ENCODE results near the gene JUNB.

Gene JUNB

DNA sequence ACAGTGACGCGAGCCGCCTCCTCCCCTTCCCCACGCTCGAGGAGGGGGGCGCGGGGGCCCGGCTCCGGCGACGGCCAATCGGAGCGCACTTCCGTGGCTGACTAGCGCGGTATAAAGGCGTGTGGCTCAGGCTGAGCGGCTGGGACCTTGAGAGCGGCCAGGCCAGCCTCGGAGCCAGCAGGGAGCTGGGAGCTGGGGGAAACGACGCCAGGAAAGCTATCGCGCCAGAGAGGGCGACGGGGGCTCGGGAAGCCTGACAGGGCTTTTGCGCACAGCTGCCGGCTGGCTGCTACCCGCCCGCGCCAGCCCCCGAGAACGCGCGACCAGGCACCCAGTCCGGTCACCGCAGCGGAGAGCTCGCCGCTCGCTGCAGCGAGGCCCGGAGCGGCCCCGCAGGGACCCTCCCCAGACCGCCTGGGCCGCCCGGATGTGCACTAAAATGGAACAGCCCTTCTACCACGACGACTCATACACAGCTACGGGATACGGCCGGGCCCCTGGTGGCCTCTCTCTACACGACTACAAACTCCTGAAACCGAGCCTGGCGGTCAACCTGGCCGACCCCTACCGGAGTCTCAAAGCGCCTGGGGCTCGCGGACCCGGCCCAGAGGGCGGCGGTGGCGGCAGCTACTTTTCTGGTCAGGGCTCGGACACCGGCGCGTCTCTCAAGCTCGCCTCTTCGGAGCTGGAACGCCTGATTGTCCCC lies at the start of gene JUNB:
TSS of gene JUNB (plus strand) at position 142 of the 706 bp plus-strand sequence. CDS start at position 428, 286 bp downstream.
- peaks cover 8% of the 10 kb centered on the region for H3K36me3 ChIP-seq
- H3K9me3 ChIP-seq, result no peaks in the 10 kb centered on the region
- TF ChIP-seq, protein P1, sequence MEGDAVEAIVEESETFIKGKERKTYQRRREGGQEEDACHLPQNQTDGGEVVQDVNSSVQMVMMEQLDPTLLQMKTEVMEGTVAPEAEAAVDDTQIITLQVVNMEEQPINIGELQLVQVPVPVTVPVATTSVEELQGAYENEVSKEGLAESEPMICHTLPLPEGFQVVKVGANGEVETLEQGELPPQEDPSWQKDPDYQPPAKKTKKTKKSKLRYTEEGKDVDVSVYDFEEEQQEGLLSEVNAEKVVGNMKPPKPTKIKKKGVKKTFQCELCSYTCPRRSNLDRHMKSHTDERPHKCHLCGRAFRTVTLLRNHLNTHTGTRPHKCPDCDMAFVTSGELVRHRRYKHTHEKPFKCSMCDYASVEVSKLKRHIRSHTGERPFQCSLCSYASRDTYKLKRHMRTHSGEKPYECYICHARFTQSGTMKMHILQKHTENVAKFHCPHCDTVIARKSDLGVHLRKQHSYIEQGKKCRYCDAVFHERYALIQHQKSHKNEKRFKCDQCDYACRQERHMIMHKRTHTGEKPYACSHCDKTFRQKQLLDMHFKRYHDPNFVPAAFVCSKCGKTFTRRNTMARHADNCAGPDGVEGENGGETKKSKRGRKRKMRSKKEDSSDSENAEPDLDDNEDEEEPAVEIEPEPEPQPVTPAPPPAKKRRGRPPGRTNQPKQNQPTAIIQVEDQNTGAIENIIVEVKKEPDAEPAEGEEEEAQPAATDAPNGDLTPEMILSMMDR (IDR thresholded peaks at IDR 0.05), result peak; percentile 51
- H3K27ac ChIP-seq, result peak within 1 kb of the TSS; percentile 100
- H3K4me1 ChIP-seq (ENCODE audit: control insufficient read depth in 1 of 2, insufficient read depth in 1 of 2, low read depth in 1 of 2, low read length in 1 of 2), result peaks cover 47 to 61% of the 10 kb centered on the region in 2 experiments
- peak within 1 kb of the TSS; percentile 87 to 99 for H3K4me3 ChIP-seq (ENCODE audit: low read depth in 1 of 2, low read length in 1 of 2)
- no peaks in the 10 kb centered on the region for H3K27me3 ChIP-seq

DNA sequence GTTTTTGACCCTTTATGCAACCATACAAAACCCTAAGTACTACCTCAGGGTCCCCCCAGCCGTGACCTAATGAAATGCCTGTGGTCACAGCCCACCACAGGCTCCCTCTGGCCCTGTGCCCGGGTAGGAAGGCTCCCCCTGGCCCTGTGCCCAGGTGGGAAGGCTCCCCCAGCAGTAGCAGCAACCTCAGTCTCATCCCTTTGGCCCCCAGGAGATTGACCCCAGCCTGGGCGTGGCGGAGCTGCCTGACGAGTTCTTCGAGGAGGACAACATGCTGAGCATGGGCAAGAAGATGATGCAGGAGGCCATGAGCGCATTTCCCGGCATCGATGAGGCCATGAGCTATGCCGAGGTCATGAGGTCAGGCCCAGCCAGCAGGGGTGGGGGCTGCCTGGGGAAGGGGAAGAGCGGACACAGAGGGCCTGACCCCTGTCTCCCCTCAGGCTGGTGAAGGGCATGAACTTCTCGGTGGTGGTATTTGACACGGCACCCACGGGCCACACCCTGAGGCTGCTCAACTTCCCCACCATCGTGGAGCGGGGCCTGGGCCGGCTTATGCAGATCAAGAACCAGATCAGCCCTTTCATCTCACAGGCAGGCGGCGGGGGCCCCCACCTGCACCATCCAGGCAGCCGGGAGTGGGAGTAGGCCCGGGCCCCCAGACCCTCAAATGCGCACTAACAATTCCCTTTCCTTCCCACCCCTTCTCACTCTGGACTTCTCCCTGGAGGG lies 46.0 kb upstream of the JUNB start:
- no peak overlapping the region for H3K4me3 ChIP-seq (ENCODE audit: low read depth in 1 of 2, low read length in 1 of 2)
- TF ChIP-seq, protein P1 (IDR thresholded peaks at IDR 0.05), result no peak
- H3K4me1 ChIP-seq (ENCODE audit: control insufficient read depth in 1 of 2, insufficient read depth in 1 of 2, low read depth in 1 of 2, low read length in 1 of 2), result no peaks in the 10 kb centered on the region
- H3K9me3 ChIP-seq, result no peaks in the 10 kb centered on the region
- H3K36me3 ChIP-seq, result peaks cover 45% of the 10 kb centered on the region
- no peak overlapping the region for H3K27ac ChIP-seq
- H3K27me3 ChIP-seq, result peaks cover 12% of the 10 kb centered on the region

DNA sequence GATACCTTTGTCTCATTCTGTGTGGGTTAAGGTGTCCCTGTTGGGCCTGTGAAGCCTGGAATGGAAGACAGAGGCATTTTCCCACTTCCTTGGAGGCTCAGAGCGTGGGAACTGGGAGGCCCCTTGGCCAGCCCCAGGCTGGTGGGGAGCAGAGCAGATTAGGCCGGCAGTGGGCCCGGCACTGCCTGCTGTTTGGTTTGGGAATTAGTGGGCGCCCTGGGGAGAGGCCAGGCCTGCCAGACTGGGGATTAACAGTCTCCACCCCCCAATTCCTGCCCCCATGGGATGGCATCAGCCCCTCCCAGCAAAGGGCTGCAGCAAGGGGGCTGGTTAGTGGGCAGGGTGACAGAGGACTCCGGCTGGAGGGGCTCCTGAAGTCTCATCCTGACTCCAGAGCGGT lies 42.8 kb upstream of the JUNB start:
- no peaks in the 10 kb centered on the region for H3K9me3 ChIP-seq
- no peak overlapping the region for H3K27ac ChIP-seq
- H3K36me3 ChIP-seq, result peaks cover 40% of the 10 kb centered on the region
- H3K4me3 ChIP-seq (ENCODE audit: low read depth in 1 of 2, low read length in 1 of 2), result no peak overlapping the region
- TF ChIP-seq, protein P1 (IDR thresholded peaks at IDR 0.05), result no peak
- peaks cover 43% of the 10 kb centered on the region for H3K27me3 ChIP-seq
- no peaks in the 10 kb centered on the region for H3K4me1 ChIP-seq (ENCODE audit: control insufficient read depth in 1 of 2, insufficient read depth in 1 of 2, low read depth in 1 of 2, low read length in 1 of 2)

DNA sequence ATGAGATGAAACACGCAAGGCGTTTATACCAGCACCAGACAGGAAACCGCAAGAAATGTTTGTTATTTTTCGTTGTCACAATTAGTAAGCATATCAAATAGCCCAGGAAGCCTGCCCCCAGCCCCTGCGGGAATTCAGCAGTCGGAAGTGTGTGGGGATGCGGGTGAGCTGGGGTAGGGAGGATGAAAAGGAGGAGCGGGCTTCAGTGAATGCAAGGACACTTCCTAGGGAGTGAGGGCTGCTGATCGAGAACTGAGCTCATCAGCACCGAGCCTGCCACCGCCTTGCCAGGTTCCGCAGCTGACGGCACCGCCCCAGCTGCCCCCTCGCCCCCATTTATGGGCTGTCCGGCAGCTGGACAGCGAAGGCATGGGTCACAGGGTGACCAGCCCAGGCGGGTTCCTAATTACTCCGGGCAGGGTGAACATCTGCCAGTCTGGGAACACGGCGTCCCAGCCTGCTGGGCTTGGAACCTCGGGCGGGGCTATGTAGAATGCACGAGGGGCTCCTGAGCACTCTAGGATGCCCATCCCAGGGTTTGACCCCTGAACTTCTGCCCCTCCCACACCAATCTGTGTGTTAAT lies 41.3 kb upstream of the JUNB start:
- H3K27ac ChIP-seq, result no peak overlapping the region
- H3K9me3 ChIP-seq, result no peaks in the 10 kb centered on the region
- H3K4me1 ChIP-seq (ENCODE audit: control insufficient read depth in 1 of 2, insufficient read depth in 1 of 2, low read depth in 1 of 2, low read length in 1 of 2), result no peaks in the 10 kb centered on the region
- H3K4me3 ChIP-seq (ENCODE audit: low read depth in 1 of 2, low read length in 1 of 2), result no peak overlapping the region
- peaks cover 57% of the 10 kb centered on the region for H3K27me3 ChIP-seq
- peaks cover 31% of the 10 kb centered on the region for H3K36me3 ChIP-seq
- TF ChIP-seq, protein P1 (IDR thresholded peaks at IDR 0.05), result no peak

DNA sequence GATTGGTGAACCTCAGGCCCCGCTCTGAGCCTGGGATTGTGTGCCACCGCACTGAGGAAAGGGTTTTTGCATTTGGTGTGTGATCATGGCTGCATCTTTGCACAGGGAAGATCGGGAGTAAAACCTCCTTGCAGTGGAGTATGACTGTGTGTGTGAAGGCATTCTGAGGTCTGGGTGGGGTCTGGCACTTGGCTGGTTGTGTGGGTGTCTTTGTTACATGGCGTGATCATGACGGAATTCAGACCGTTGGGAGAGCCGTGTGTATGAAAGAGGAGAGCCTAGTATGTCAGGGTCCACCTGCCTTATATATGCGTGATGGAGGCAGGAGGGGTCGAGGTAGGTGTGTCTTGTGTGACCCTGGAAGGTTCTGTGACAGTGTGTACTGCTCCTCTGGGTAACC lies 40.4 kb upstream of the JUNB start:
- TF ChIP-seq, protein P1 (IDR thresholded peaks at IDR 0.05), result no peak
- Histone ChIP-seq H3K4me3 (ENCODE audit: low read depth in 1 of 2, low read length in 1 of 2) (no peak overlapping the region), H3K4me1 (ENCODE audit: control insufficient read depth in 1 of 2, insufficient read depth in 1 of 2, low read depth in 1 of 2, low read length in 1 of 2) (no peaks in the 10 kb centered on the region), H3K27me3 (peaks cover 63% of the 10 kb centered on the region), H3K36me3 (peaks cover 23% of the 10 kb centered on the region), H3K9me3 (no peaks in the 10 kb centered on the region), H3K27ac (no peak overlapping the region)

All from neutrophil (primary cell).